Neural crest cell (in vitro differentiated cells): Measurements from ENCODE around the gene ERC1. TPM values are rescaled to one million over a fixed set of nuclear protein-coding genes. Genes with fewer than 3 reads are reported as not detected.

Experiments
- DNase-seq: peaks from one replicate; pipeline ENCODE4 v3.0.0; 2021; ENCODE audit warnings: low read depth, mixed read lengths, low spot score
- H3K27ac Mint-ChIP-seq: one replicate; pipeline ENCODE4 v1.8.0; 2021; ENCODE audit warnings: mild to moderate bottlenecking, mixed read lengths; ENCODE audit not compliant: unreplicated experiment
- H3K27me3 Mint-ChIP-seq: 2 replicates; pipeline ENCODE4 v1.8.0; 2021; ENCODE audit warnings: low read depth, mild to moderate bottlenecking, mixed read lengths
- H3K36me3 Mint-ChIP-seq: 2 replicates; pipeline ENCODE4 v1.8.0; 2021; ENCODE audit warnings: low read depth, mild to moderate bottlenecking, mixed read lengths
- H3K4me1 Mint-ChIP-seq: 2 replicates; pipeline ENCODE4 v1.8.0; 2021; ENCODE audit warnings: mixed read lengths
- H3K4me3 Mint-ChIP-seq: one replicate; pipeline ENCODE4 v1.8.0; 2021; ENCODE audit warnings: mild to moderate bottlenecking, mixed read lengths
- H3K9me3 Mint-ChIP-seq: 2 replicates; pipeline ENCODE4 v1.8.0; 2021; ENCODE audit warnings: mixed read lengths
- total RNA-seq: library from RNA; stranded (reverse); gene quantifications from 2 replicates; pipeline ENCODE4 v1.2.1, GENCODE V29; 2021
- TF ChIP-seq, protein P1 (sequence below): fragments of 200-600 bp; sonication (generic); conservative IDR thresholded peaks from 2 replicates; pipeline ENCODE4 v1.5.0; 2021; ENCODE audit warnings: antibody characterized with exemption, mild to moderate bottlenecking

Gene ERC1
- total RNA-seq, 1 donor from 2014 or later = 38.9 TPM

DNA sequence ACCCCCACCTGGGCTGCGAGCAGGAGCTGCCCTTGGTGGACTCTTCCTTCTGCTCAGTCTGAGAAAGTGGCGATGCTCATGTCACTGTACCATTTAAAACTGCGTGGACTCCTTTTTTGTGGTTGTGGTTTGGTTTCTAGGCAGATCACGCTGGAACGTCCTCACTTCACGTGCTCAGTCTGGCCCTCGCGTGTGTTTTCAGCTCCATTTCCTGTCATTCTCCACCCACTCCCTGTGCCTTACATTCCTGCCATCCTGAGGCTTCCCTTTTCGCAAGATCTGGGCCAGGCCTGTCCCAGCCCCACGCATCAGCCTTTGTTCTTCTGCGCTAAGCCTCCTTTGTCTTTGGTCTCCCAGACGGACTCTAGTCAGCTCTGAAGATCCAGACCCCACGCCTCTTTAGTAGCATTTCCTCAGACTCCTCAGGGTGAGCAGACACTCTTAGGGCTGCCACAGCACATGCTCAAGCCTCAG lies 497.9 kb downstream of the ERC1 start:
- no peak for DNase-seq
- no peak overlapping the region for H3K4me3 Mint-ChIP-seq
- no peaks in the 10 kb centered on the region for H3K27me3 Mint-ChIP-seq
- H3K27ac Mint-ChIP-seq = peak overlapping the region; percentile 15
- TF ChIP-seq, protein P1, sequence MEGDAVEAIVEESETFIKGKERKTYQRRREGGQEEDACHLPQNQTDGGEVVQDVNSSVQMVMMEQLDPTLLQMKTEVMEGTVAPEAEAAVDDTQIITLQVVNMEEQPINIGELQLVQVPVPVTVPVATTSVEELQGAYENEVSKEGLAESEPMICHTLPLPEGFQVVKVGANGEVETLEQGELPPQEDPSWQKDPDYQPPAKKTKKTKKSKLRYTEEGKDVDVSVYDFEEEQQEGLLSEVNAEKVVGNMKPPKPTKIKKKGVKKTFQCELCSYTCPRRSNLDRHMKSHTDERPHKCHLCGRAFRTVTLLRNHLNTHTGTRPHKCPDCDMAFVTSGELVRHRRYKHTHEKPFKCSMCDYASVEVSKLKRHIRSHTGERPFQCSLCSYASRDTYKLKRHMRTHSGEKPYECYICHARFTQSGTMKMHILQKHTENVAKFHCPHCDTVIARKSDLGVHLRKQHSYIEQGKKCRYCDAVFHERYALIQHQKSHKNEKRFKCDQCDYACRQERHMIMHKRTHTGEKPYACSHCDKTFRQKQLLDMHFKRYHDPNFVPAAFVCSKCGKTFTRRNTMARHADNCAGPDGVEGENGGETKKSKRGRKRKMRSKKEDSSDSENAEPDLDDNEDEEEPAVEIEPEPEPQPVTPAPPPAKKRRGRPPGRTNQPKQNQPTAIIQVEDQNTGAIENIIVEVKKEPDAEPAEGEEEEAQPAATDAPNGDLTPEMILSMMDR = no peak
- H3K36me3 Mint-ChIP-seq = peaks cover 15% of the 10 kb centered on the region
- peaks cover 12% of the 10 kb centered on the region for H3K4me1 Mint-ChIP-seq
- H3K9me3 Mint-ChIP-seq = peaks cover 2% of the 10 kb centered on the region

DNA sequence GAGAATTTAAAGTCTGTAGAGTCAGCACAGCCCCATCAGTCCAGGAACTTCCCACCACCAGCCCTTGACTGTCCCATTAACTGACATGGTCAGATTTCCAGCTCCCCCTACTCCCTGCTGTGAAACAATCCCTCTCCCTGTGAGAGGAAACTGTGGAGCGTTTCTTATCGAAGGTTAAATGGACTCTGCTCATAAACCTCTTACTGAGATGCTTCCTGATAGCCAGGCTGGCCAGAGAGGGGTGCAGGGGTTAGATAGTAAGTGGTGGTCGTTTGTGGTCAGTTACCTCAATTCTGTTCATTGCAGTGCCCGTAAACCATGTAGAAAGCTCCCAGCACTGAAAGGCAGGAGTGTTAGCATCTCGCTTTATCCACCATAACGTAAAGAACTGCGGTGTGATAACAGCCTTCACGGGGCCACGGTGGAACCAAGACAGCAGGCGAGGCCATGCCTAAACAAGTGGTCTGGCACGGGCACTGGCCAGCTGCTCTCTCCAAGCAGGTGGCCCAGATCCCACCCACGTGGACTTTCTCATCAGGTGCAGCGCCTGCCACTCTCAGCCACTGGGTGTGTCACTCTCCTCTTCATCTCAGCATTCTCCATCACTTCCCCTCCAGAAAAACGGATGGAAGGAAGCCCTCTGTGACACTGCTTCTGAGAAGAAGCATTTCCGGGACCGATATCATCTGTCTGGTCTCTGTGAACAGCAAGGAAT lies 501.1 kb downstream of the ERC1 start:
- no peak for DNase-seq
- H3K4me1 Mint-ChIP-seq = peaks cover 16% of the 10 kb centered on the region
- H3K27ac Mint-ChIP-seq = no peak overlapping the region
- peaks cover 2% of the 10 kb centered on the region for H3K9me3 Mint-ChIP-seq
- H3K4me3 Mint-ChIP-seq = no peak overlapping the region
- TF ChIP-seq, protein P1 = no peak
- peaks cover 15% of the 10 kb centered on the region for H3K36me3 Mint-ChIP-seq
- H3K27me3 Mint-ChIP-seq = no peaks in the 10 kb centered on the region

DNA sequence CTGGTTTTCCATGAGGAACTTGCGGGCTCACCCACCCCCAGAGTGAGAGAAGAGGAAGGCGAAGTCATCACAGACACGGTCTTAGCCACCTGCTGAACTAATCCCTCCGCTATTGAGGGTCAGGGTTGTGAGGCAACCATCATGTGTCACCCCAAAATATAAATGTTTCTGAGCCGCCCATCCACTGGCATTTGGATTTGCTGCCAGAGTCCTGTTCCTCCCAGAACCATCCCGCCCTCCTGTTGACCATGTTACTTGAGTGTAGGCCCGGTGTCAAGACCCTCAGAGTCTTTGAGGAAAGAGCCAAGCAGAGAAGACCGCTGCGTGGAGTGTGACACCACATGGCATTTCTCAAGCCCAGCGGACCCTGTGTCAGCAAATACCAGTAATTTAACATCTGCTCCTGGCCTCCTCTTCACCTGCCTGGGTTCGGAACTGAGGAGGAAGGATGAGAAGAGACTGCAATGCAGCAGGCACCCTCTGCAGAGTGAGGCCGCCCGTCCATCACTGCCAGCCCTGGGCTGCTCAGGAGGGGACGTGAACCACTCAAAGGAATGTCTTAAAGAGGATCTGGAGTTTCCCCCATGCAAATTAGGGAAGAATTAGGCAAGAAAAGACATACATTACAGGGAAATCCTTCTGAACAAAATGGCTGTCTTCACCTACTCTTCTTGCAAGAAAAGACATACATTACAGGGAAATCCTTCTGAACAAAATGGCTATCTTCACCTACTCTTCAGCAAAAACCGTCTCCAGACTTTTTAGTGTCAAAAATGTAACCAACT lies 502.9 kb downstream of the ERC1 start:
- no peak for DNase-seq
- Mint-ChIP-seq H3K4me3 (no peak overlapping the region), H3K36me3 (peaks cover 17% of the 10 kb centered on the region), H3K4me1 (peaks cover 17% of the 10 kb centered on the region), H3K27ac (no peak overlapping the region), H3K9me3 (peaks cover 2% of the 10 kb centered on the region), H3K27me3 (no peaks in the 10 kb centered on the region)
- TF ChIP-seq, protein P1 = no peak

DNA sequence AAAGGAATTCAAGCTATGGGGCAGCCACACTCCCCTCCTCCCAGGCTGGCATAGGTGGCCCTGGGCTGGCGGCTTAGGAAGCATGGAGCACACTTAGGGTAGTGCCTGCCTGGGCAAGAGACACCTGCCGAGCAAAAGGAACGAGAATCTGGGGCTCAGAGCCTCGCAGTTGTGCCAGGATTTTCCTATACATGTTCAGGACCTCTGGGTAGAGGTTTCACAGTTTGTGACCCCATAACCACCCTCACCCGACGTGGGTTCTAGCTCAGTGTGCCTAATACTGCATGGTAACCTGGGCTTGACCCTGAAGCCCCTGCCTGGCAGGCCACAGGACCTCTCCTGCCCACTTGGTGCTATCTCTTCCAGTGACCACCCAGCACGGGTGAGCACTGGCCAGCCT lies 503.8 kb downstream of the ERC1 start:
- Mint-ChIP-seq H3K4me1 (peaks cover 17% of the 10 kb centered on the region), H3K27ac (no peak overlapping the region)
- DNase-seq = no peak

DNA sequence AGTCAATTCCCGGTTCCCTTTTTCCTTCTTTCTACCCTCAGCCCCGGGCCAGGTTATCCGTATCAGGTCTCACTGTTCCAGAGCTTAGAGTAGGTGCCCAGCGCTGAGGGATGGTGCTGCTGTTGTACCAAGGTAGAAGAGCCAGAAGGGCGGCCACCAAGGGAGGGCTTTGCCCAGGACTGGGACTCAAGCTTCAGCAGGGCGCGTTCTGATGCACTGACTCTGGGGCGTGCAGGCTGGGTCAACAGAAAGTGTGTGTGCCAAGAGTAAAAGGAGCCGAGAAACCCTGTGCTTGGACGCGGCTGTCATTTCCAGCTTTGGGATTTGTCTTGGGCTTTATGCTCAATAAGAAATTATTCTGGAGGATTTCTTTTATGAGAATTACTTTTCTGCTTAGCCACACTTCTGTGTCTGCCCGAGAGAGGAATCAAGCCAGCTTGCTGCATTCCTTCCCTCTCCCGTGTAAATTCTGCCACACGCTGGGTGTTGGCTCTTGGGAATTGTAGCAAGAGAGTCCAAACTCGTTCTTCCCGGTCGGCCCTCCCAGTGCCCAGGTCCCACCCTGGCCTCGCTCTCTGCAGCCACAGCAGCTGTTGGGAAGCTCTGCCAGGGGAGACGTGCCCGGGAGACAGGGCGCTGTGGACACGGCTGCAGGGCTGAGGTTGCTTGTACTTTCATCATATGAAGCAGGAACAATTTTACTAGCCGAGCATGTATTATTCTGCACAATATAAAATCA lies 505.3 kb downstream of the ERC1 start:
- Mint-ChIP-seq H3K4me1 (peaks cover 16% of the 10 kb centered on the region), H3K9me3 (no peaks in the 10 kb centered on the region), H3K27me3 (no peaks in the 10 kb centered on the region), H3K36me3 (peaks cover 8% of the 10 kb centered on the region), H3K4me3 (no peak overlapping the region), H3K27ac (no peak overlapping the region)
- TF ChIP-seq, protein P1 = no peak
- no peak for DNase-seq

More for the DNA sequence above, 503.8 kb downstream of the ERC1 start:
- H3K4me3 Mint-ChIP-seq = no peak overlapping the region
- H3K9me3 Mint-ChIP-seq = peaks cover 2% of the 10 kb centered on the region
- H3K27me3 Mint-ChIP-seq = no peaks in the 10 kb centered on the region
- TF ChIP-seq, protein P1 = no peak
- H3K36me3 Mint-ChIP-seq = peaks cover 17% of the 10 kb centered on the region
